CD4-positive, alpha-beta T cell (primary cell): ENCODE data around the gene LGI1. TPM values are rescaled to one million over a fixed set of nuclear protein-coding genes. Genes with fewer than 3 reads are reported as not detected.

Experiments used
- ATAC-seq: fragments of 200-7000 bp; cut with Tn5 transposase; one replicate; pipeline ENCODE4 v1.10.0; 2022; ENCODE audit warnings: mild to moderate bottlenecking; ENCODE audit not compliant: poor library complexity
- CTCF ChIA-PET: fragments of 350-600 bp; sonication (Branson Sonifier 250); formaldehyde crosslinking; loops from one replicate; lab custom pipeline; 2021; ENCODE audit warnings: antibody characterized with exemption, inconsistent platforms; lab: Charles Lee
- POLR2A ChIA-PET: fragments of 350-600 bp; sonication (Branson Sonifier 250); formaldehyde crosslinking; loops from one replicate; lab custom pipeline; 2021; ENCODE audit warnings: antibody characterized with exemption, inconsistent platforms; lab: Charles Lee
- DNase-seq, 14 experiments: peaks; one replicate each; pipeline ENCODE4 v3.0.0-alpha.2; 2013 to 2020; ENCODE audit warnings: mixed read lengths in 2 of 14
- H3K27ac ChIP-seq, 2 donors: one replicate each; pipeline versions ENCODE4 v1.5.1 to v1.7.0; 2013; ENCODE audit warnings: low read length in 2 of 2, low read depth in 1 of 2, mild to moderate bottlenecking in 1 of 2
- H3K27me3 ChIP-seq, 2 experiments: 1 replicate in 1 of 2; 2 replicates in 1 of 2; pipeline versions ENCODE4 v1.6.1 to v1.7.0; 2013; ENCODE audit warnings: low read length in 2 of 2, control low read depth in 1 of 2, mild to moderate bottlenecking in 1 of 2, moderate library complexity in 1 of 2; ENCODE audit not compliant: insufficient read depth in 2 of 2, control insufficient read depth in 1 of 2
- H3K36me3 ChIP-seq: one replicate; pipeline ENCODE4 v1.6.1; 2013; ENCODE audit warnings: low read length, control low read depth; ENCODE audit not compliant: insufficient read depth
- H3K4me1 ChIP-seq: one replicate; pipeline ENCODE4 v1.6.1; 2013; ENCODE audit warnings: low read length, control low read depth; ENCODE audit not compliant: insufficient read depth
- H3K4me3 ChIP-seq: one replicate; pipeline ENCODE4 v1.5.1; 2013; ENCODE audit warnings: mild to moderate bottlenecking, low read length, moderate library complexity
- H3K9me3 ChIP-seq, 2 experiments: 1 replicate in 1 of 2; 2 replicates in 1 of 2; pipeline versions ENCODE4 v1.6.1 to v1.7.0; 2013; ENCODE audit warnings: low read length in 2 of 2, mild to moderate bottlenecking in 2 of 2, control low read depth in 1 of 2, moderate library complexity in 1 of 2; ENCODE audit not compliant: control insufficient read depth in 1 of 2, insufficient read depth in 1 of 2
- H3K27ac Mint-ChIP-seq: one replicate; pipeline ENCODE4 v1.8.0; 2020; ENCODE audit warnings: mixed read lengths
- H3K27me3 Mint-ChIP-seq: one replicate; pipeline ENCODE4 v1.8.0; 2021; ENCODE audit warnings: mixed read lengths
- H3K36me3 Mint-ChIP-seq: one replicate; pipeline ENCODE4 v1.8.0; 2021; ENCODE audit warnings: low read depth, mixed read lengths
- H3K4me1 Mint-ChIP-seq: one replicate; pipeline ENCODE4 v1.8.0; 2021; ENCODE audit warnings: low read depth, mixed read lengths
- H3K4me3 Mint-ChIP-seq: one replicate; pipeline ENCODE4 v1.8.0; 2020; ENCODE audit warnings: mild to moderate bottlenecking, mixed read lengths
- H3K9me3 Mint-ChIP-seq: one replicate; pipeline ENCODE4 v1.8.0; 2020; ENCODE audit warnings: mixed read lengths
- CTCF ChIP-seq: fragments of 200-600 bp; IDR thresholded peaks from one replicate; pipeline ENCODE4 v1.8.0; 2022; ENCODE audit warnings: antibody characterized with exemption, mild to moderate bottlenecking
- intact Hi-C, 2 experiments: fragments of 100-400 bp; cut with DNase I in 1 of 2; cut with micrococcal nuclease in 1 of 2; formaldehyde crosslinking; loops; one replicate each; pipeline versions ENCODE4 v1.15.1 to v1.9.0; 2023 to 2025; cut with DNase I, micrococcal nuclease
- total RNA-seq, 174 experiments: library from RNA in 2 of 174; stranded (reverse) in 2 of 174; gene quantifications; one replicate each; pipeline ENCODE4 v1.2.3 and lab custom pipeline; 2021 to 2026

Gene LGI1
- total RNA-seq, 2 experiments from 2014 or later: not detected

- H3K9me3 ChIP-seq: peaks cover 0 to 5% of the 10 kb centered on the region in 2 experiments
- no peak overlapping the region for H3K27ac Mint-ChIP-seq
- DNase-seq: no peak
- POLR2A ChIA-PET: no interaction called here
- peaks cover 25 to 28% of the 10 kb centered on the region in 2 experiments for H3K27me3 ChIP-seq
- H3K27me3 Mint-ChIP-seq: peaks cover 62% of the 10 kb centered on the region
- no peak overlapping the region for H3K4me3 Mint-ChIP-seq
- H3K27ac ChIP-seq: no peak overlapping the region
- CTCF ChIA-PET: no interaction called here
- no peaks in the 10 kb centered on the region for H3K36me3 ChIP-seq
- peaks cover 6% of the 10 kb centered on the region for H3K4me1 Mint-ChIP-seq
- no peak overlapping the region for H3K4me3 ChIP-seq
- H3K9me3 Mint-ChIP-seq: no peaks in the 10 kb centered on the region
- ATAC-seq: no peak
- no peak for TF ChIP-seq CTCF
- no peaks in the 10 kb centered on the region for H3K4me1 ChIP-seq
- intact Hi-C loops: no loop called here
- H3K36me3 Mint-ChIP-seq: no peaks in the 10 kb centered on the region
Measured at GRCh38 chr10:93762979-93763391, 5.2 kb downstream of the LGI1 start.

GRCh38 chr10:93766918-93767317 lies 9.2 kb downstream of the LGI1 start:
- no peak for TF ChIP-seq CTCF
- H3K27ac Mint-ChIP-seq: no peak overlapping the region
- H3K27ac ChIP-seq: no peak overlapping the region
- POLR2A ChIA-PET: no interaction called here
- no peaks in the 10 kb centered on the region for H3K36me3 ChIP-seq
- ATAC-seq (no peak), DNase-seq (no peak)
- no peaks in the 10 kb centered on the region for H3K36me3 Mint-ChIP-seq
- H3K27me3 Mint-ChIP-seq: peaks cover 45% of the 10 kb centered on the region
- no peaks in the 10 kb centered on the region for H3K4me1 ChIP-seq
- no peaks in the 10 kb centered on the region for H3K4me1 Mint-ChIP-seq
- H3K27me3 ChIP-seq: peaks cover 0 to 7% of the 10 kb centered on the region in 2 experiments
- H3K4me3 Mint-ChIP-seq: no peak overlapping the region
- H3K9me3 ChIP-seq: peaks cover 0 to 5% of the 10 kb centered on the region in 2 experiments
- H3K4me3 ChIP-seq: no peak overlapping the region
- CTCF ChIA-PET: no interaction called here
- intact Hi-C loops: no loop called here
- H3K9me3 Mint-ChIP-seq: no peaks in the 10 kb centered on the region

GRCh38 chr10:93767724-93768399 lies 10.1 kb downstream of the LGI1 start:
- Histone ChIP-seq H3K4me1 (no peaks in the 10 kb centered on the region), H3K9me3 (peaks cover 0 to 5% of the 10 kb centered on the region in 2 experiments), H3K36me3 (no peaks in the 10 kb centered on the region), H3K27me3 (peaks cover 0 to 7% of the 10 kb centered on the region in 2 experiments), H3K4me3 (no peak overlapping the region), H3K27ac (no peak overlapping the region)
- Mint-ChIP-seq H3K36me3 (no peaks in the 10 kb centered on the region), H3K27ac (no peak overlapping the region), H3K4me3 (no peak overlapping the region), H3K9me3 (no peaks in the 10 kb centered on the region), H3K4me1 (no peaks in the 10 kb centered on the region), H3K27me3 (peaks cover 42% of the 10 kb centered on the region)
- no peak for TF ChIP-seq CTCF
- intact Hi-C loops: no loop called here
- ChIA-PET POLR2A (no interaction called here), CTCF (no interaction called here)
- ATAC-seq: no peak
- no peak for DNase-seq
